Calu3 (cell line): Measurements from ENCODE around the gene LIG1. TPM values are rescaled to one million over a fixed set of nuclear protein-coding genes. Genes with fewer than 3 reads are reported as not detected.
"Not testable (repeated sequence)": the region's sequence is repeated elsewhere in the genome, so short reads cannot be mapped to it uniquely, and the experiment has no call there.

Experiments
- BruUV-seq: library from RNA; stranded (reverse); fragments of 400-500 nt; replicated peaks from 2 replicates; lab custom pipeline; 2021; lab: Mats Ljungman, UMichigan
- CTCF ChIA-PET: fragments of 300-600 bp; sonication (Branson Sonifier 250); formaldehyde crosslinking; loops from one replicate; lab custom pipeline; 2022; ENCODE audit warnings: antibody characterized with exemption; lab: Charles Lee
- DNase-seq: peaks from one replicate; pipeline ENCODE4 v3.0.0; 2022
- H3K27ac Mint-ChIP-seq: one replicate; pipeline ENCODE4 v1.8.0; 2022; ENCODE audit warnings: mixed read lengths; ENCODE audit not compliant: unreplicated experiment
- H3K27me3 Mint-ChIP-seq: one replicate; pipeline ENCODE4 v1.8.0; 2022; ENCODE audit warnings: mixed read lengths; ENCODE audit not compliant: unreplicated experiment
- H3K36me3 Mint-ChIP-seq: one replicate; pipeline ENCODE4 v1.8.0; 2022; ENCODE audit warnings: mild to moderate bottlenecking, moderate library complexity, mixed read lengths; ENCODE audit not compliant: insufficient read depth, unreplicated experiment
- H3K4me1 Mint-ChIP-seq: one replicate; pipeline ENCODE4 v1.8.0; 2022; ENCODE audit warnings: mild to moderate bottlenecking, low read depth, mixed read lengths; ENCODE audit not compliant: unreplicated experiment
- H3K4me3 Mint-ChIP-seq: one replicate; pipeline ENCODE4 v1.8.0; 2022; ENCODE audit warnings: mild to moderate bottlenecking, low read depth, moderate library complexity, mixed read lengths; ENCODE audit not compliant: unreplicated experiment
- H3K9me3 Mint-ChIP-seq: one replicate; pipeline ENCODE4 v1.8.0; 2022; ENCODE audit warnings: low read depth, mixed read lengths; ENCODE audit not compliant: unreplicated experiment
- intact Hi-C: fragments of 100-400 bp; cut with micrococcal nuclease; formaldehyde crosslinking; loops from one replicate; pipeline ENCODE4 v1.10.0; 2022; ENCODE audit not compliant: unreplicated experiment
- total RNA-seq: library from RNA; stranded (reverse); gene quantifications from 2 replicates; pipeline ENCODE4 v1.2.3, GENCODE V29; 2022
- TF ChIP-seq, protein P1 (sequence below): fragments of 200-600 bp; IDR thresholded peaks from one replicate; pipeline ENCODE4 v1.8.0; 2022; ENCODE audit warnings: antibody characterized with exemption; ENCODE audit not compliant: unreplicated experiment

Gene LIG1
- total RNA-seq, 1 experiment from 2014 or later, result 99.3 TPM

DNA sequence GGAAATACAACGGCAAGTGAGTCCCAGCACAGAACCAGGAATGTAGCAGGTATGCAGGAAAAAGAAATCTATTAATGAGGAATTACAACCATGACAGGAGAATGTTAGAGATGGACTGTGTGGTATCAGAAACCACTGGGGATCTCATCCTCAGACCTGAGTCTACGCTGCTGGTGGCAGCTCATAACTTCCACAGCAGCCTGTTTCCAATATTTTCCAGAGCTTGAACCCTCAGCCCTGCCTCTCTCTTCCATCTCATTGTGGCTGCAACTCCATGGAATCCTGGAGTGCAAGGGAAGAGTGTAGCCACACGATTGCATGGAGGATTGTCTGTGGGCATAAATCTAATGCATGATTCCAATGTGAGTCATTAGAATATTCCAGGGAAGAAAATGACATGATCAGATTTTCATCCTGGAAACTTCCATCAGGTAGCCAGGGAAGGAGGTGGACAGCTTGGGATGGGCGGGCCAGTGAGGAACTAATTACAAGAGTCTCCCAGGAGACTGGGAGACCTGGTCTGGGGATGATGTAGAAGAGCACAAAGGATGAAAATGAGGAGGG is 74.5 kb downstream of the LIG1 start:
- no peak for DNase-seq
- Mint-ChIP-seq H3K4me3 (no peak overlapping the region), H3K27me3 (peaks cover 50% of the 10 kb centered on the region), H3K9me3 (peaks cover 13% of the 10 kb centered on the region), H3K4me1 (no peaks in the 10 kb centered on the region), H3K36me3 (no peaks in the 10 kb centered on the region), H3K27ac (no peak overlapping the region)
- CTCF ChIA-PET, result no interaction called here
- TF ChIP-seq, protein P1, sequence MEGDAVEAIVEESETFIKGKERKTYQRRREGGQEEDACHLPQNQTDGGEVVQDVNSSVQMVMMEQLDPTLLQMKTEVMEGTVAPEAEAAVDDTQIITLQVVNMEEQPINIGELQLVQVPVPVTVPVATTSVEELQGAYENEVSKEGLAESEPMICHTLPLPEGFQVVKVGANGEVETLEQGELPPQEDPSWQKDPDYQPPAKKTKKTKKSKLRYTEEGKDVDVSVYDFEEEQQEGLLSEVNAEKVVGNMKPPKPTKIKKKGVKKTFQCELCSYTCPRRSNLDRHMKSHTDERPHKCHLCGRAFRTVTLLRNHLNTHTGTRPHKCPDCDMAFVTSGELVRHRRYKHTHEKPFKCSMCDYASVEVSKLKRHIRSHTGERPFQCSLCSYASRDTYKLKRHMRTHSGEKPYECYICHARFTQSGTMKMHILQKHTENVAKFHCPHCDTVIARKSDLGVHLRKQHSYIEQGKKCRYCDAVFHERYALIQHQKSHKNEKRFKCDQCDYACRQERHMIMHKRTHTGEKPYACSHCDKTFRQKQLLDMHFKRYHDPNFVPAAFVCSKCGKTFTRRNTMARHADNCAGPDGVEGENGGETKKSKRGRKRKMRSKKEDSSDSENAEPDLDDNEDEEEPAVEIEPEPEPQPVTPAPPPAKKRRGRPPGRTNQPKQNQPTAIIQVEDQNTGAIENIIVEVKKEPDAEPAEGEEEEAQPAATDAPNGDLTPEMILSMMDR, result no peak
- BruUV-seq, result no TSS peak
- intact Hi-C loops, result no loop called here

GRCh38 chr19:48094855-48095203 is 75.3 kb downstream of the LIG1 start:
- TF ChIP-seq, protein P1, result no peak
- peaks cover 54% of the 10 kb centered on the region for H3K27me3 Mint-ChIP-seq
- CTCF ChIA-PET, result interaction anchor here (0.7 kb wide), 1 partner anchor 9 kb away, joined by 3 read pairs; no protein-coding TSS in a partner anchor

DNA sequence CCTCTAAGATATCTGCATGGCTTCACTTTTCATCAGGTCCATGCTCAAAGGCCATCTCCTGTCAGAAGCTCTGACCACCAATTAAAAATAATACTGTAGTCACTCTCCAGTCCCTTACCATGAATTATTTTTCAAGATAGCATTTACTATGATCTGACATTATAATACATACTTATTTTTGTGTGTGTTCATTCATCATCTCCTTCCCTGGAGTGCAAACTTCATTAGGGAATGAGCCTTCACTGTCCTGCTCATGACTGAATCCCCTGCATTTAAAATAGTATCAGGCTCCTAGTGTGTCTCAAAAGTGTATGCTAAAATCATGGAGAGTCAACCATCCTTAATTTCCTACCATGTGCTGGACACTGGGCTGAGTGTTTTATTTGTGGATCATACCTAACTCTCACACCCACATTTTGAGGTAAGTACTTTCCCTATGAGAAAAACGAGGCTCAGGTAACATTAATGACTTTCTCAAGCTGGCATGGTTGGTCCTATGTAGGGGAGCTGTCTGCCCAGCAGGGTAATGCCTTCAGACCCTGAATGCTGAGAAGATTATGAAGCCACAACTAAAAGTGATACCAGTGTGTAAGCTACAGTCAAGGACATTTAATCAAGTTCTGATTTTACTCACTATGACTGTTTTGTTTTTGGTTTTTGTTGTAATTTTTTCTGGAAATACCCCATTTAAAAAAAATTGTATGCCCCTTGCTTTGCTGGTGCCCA is 75.9 kb downstream of the LIG1 start:
- H3K27me3 Mint-ChIP-seq, result peaks cover 54% of the 10 kb centered on the region
- TF ChIP-seq, protein P1, result no peak
- peaks cover 7% of the 10 kb centered on the region for H3K4me1 Mint-ChIP-seq
- H3K4me3 Mint-ChIP-seq, result no peak overlapping the region
- no peak overlapping the region for H3K27ac Mint-ChIP-seq
- no peak for DNase-seq
- no peaks in the 10 kb centered on the region for H3K36me3 Mint-ChIP-seq
- peaks cover 10% of the 10 kb centered on the region for H3K9me3 Mint-ChIP-seq
- no TSS peak for BruUV-seq
- intact Hi-C loops, result no loop called here
- CTCF ChIA-PET, result interaction anchor here (0.7 kb wide), 1 partner anchor 8 kb away, joined by 3 read pairs; no protein-coding TSS in a partner anchor

More at GRCh38 chr19:48094855-48095203, 75.3 kb downstream of the LIG1 start:
- Mint-ChIP-seq H3K4me3 (no peak overlapping the region), H3K36me3 (no peaks in the 10 kb centered on the region), H3K4me1 (peaks cover 7% of the 10 kb centered on the region), H3K27ac (no peak overlapping the region), H3K9me3 (peaks cover 13% of the 10 kb centered on the region)
- BruUV-seq, result no TSS peak
- no peak for DNase-seq
- intact Hi-C loops, result no loop called here

GRCh38 chr19:48091111-48091718 is 78.9 kb downstream of the LIG1 start:
- H3K4me3 Mint-ChIP-seq, H3K27ac Mint-ChIP-seq, DNase-seq, H3K4me1 Mint-ChIP-seq, intact Hi-C loops, BruUV-seq, H3K36me3 Mint-ChIP-seq: not testable (repeated sequence)
- Mint-ChIP-seq H3K27me3 (peaks cover 78% of the 10 kb centered on the region), H3K9me3 (peaks cover 10% of the 10 kb centered on the region)
- CTCF ChIA-PET, result interaction anchor here (0.6 kb wide), 1 partner anchor 236 kb away, joined by 3 read pairs; no protein-coding TSS in a partner anchor
